Measurements from ENCODE around the gene FBXW8. TPM values are rescaled to one million over a fixed set of nuclear protein-coding genes. Genes with fewer than 3 reads are reported as not detected.
A peak's percentile ranks its signal among the peaks of the same experiment; 100 is the strongest.

FBXW8 gene
- total RNA-seq, 1 donor from 2014 or later = 6.8 TPM

GRCh38 chr12:117073611-117074010 lies 162.9 kb downstream of the FBXW8 start:
- DNase-seq (ENCODE audit: low read depth in 2 of 2) = no peak

GRCh38 chr12:117076410-117077372 lies 165.9 kb downstream of the FBXW8 start:
- peak in 1 of 2 donors; percentile 7 for DNase-seq (ENCODE audit: low read depth in 2 of 2)

- DNase-seq (ENCODE audit: low read depth in 2 of 2) = no peak
Observed at GRCh38 chr12:117079487-117079886, 168.7 kb downstream of the FBXW8 start.

GRCh38 chr12:117080661-117081144 lies 170.0 kb downstream of the FBXW8 start:
- no peak for DNase-seq (ENCODE audit: low read depth in 2 of 2)

Other genes starting within 250 kb of the FBXW8 start
- 18.7 and 28.4 TPM in 2 replicates for gene SPRING1, start 172.9 kb upstream of the FBXW8 start, total RNA-seq
- gene RNFT2, start 172.6 kb upstream of the FBXW8 start, total RNA-seq = 0.63 and 1.9 TPM in 2 replicates
- not detected in 2 replicates for gene HRK, start 29.5 kb upstream of the FBXW8 start, total RNA-seq
- gene TESC, start 188.5 kb downstream of the FBXW8 start, total RNA-seq = 1.8 and 1.9 TPM in 2 replicates